ENCODE measurements around the gene CYSLTR2.

GRCh38 chr13:48654511-48654910 is 782 bp downstream of the CYSLTR2 start:
- no peak for TF ChIP-seq CTCF (IDR thresholded peaks at IDR 0.05)
- no peak for TF ChIP-seq POLR2A (IDR thresholded peaks at IDR 0.05)

All from adrenal gland (tissue), 5 donors.